HepG2 (cell line): ENCODE results near the gene PIM1. TPM values are rescaled to one million over a fixed set of nuclear protein-coding genes. Genes with fewer than 3 reads are reported as not detected.

ENCODE experiments used
- HOXA5 ChIP-seq: sonication (generic); formaldehyde crosslinking; IDR thresholded peaks from 2 replicates; pipeline ENCODE4 v1.4.0; 2020; ENCODE audit warnings: missing genetic modification reagents
- KDM5A ChIP-seq: fragments of 200-600 bp; sonication (generic); IDR thresholded peaks from 2 replicates; pipeline ENCODE4 v1.7.0; 2018; ENCODE audit warnings: antibody characterized with exemption, mild to moderate bottlenecking, low read length, borderline replicate concordance
- NR3C1 ChIP-seq: sonication (generic); formaldehyde crosslinking; IDR thresholded peaks from 2 replicates; pipeline ENCODE4 v1.4.0; 2020; ENCODE audit warnings: missing genetic modification reagents
- RARG ChIP-seq: sonication (generic); formaldehyde crosslinking; IDR thresholded peaks from 2 replicates; pipeline ENCODE4 v1.4.0; 2020; ENCODE audit warnings: low read depth, mild to moderate bottlenecking, missing genetic modification reagents
- TCF7 ChIP-seq: sonication (generic); IDR thresholded peaks from 2 replicates; pipeline ENCODE4 v1.6.1; 2016; ENCODE audit warnings: antibody characterized with exemption, low read depth
- U2AF2 ChIP-seq: fragments of 200-400 bp; formaldehyde crosslinking; IDR thresholded peaks from 2 replicates; pipeline ENCODE4 v1.6.1; 2017; ENCODE audit warnings: low read depth, mild to moderate bottlenecking, low read length
- YEATS4 ChIP-seq: sonication (generic); formaldehyde crosslinking; IDR thresholded peaks from 2 replicates; pipeline ENCODE4 v1.4.0; 2020; ENCODE audit warnings: missing genetic modification reagents, borderline replicate concordance
- ZNF343 ChIP-seq: sonication (generic); formaldehyde crosslinking; IDR thresholded peaks from 2 replicates; pipeline ENCODE4 v1.4.0; 2020; ENCODE audit warnings: mild to moderate bottlenecking, missing genetic modification reagents
- ZNF562 ChIP-seq: sonication (generic); formaldehyde crosslinking; IDR thresholded peaks from 2 replicates; pipeline ENCODE4 v1.8.0; 2022; ENCODE audit warnings: missing genetic modification reagents, borderline replicate concordance
- ZNF772 ChIP-seq: sonication (generic); formaldehyde crosslinking; IDR thresholded peaks from 2 replicates; pipeline ENCODE4 v1.5.0; 2020; ENCODE audit warnings: mild to moderate bottlenecking, missing genetic modification reagents
- ZNF773 ChIP-seq: sonication (generic); formaldehyde crosslinking; IDR thresholded peaks from 2 replicates; pipeline ENCODE4 v1.4.0; 2020; ENCODE audit warnings: missing genetic modification reagents, borderline replicate concordance
- polyA plus RNA-seq, 8 experiments: library from polyadenylated mRNA; depleted of rRNA in 3 of 8; stranded (reverse) in 7 of 8; unstranded in 1 of 8; fragments of >200 nt; fragmentation: Illumina TruSeq in 4 of 8; extraction: Trizol in 4 of 8; gene quantifications; 2 replicates each; pipeline versions ENCODE4 v1.2.1 to v1.2.3, GENCODE V29; 2011 to 2016; ENCODE audit warnings: low read depth in 4 of 8, missing spikeins in 1 of 8, mixed read lengths in 1 of 8; ENCODE audit not compliant: insufficient read depth in 1 of 8
- total RNA-seq, 5 experiments: library from RNA; depleted of rRNA; stranded (reverse); fragments of >200 nt; fragmentation: Illumina TruSeq; extraction: Trizol; gene quantifications; 2 replicates each; pipeline ENCODE4 v1.2.3, GENCODE V29; 2016; ENCODE audit warnings: low read depth in 1 of 5
- TF ChIP-seq, protein P1 (sequence below): sonication (generic); formaldehyde crosslinking; IDR thresholded peaks from 2 replicates; pipeline ENCODE4 v1.5.1; 2020; ENCODE audit warnings: missing genetic modification reagents, mild to moderate bottlenecking, borderline replicate concordance
- TF ChIP-seq, protein P2 (sequence below), 2 experiments: sonication (generic) in 1 of 2; formaldehyde crosslinking in 1 of 2; IDR thresholded peaks; 2 replicates each; pipeline versions ENCODE4 v1.4.0 to v1.6.1; 2016 to 2020; ENCODE audit warnings: borderline replicate concordance in 1 of 2, low read depth in 1 of 2, mild to moderate bottlenecking in 1 of 2, missing genetic modification reagents in 1 of 2
- TF ChIP-seq, protein P3 (sequence below): IDR thresholded peaks from 2 replicates; pipeline ENCODE4 v1.6.1; 2012; ENCODE audit warnings: low read length, improper control_type of control experiment
- TF ChIP-seq, protein P4 (sequence below): sonication (generic); formaldehyde crosslinking; IDR thresholded peaks from 2 replicates; pipeline ENCODE4 v1.5.1; 2020; ENCODE audit warnings: mild to moderate bottlenecking, moderate library complexity, missing genetic modification reagents

Gene PIM1
- total and polyA plus RNA-seq, 2 of the 13 experiments (the other 11 are each of a cell fraction or from before 2014, with no cell fraction given), result 29.4 to 117 TPM

DNA sequence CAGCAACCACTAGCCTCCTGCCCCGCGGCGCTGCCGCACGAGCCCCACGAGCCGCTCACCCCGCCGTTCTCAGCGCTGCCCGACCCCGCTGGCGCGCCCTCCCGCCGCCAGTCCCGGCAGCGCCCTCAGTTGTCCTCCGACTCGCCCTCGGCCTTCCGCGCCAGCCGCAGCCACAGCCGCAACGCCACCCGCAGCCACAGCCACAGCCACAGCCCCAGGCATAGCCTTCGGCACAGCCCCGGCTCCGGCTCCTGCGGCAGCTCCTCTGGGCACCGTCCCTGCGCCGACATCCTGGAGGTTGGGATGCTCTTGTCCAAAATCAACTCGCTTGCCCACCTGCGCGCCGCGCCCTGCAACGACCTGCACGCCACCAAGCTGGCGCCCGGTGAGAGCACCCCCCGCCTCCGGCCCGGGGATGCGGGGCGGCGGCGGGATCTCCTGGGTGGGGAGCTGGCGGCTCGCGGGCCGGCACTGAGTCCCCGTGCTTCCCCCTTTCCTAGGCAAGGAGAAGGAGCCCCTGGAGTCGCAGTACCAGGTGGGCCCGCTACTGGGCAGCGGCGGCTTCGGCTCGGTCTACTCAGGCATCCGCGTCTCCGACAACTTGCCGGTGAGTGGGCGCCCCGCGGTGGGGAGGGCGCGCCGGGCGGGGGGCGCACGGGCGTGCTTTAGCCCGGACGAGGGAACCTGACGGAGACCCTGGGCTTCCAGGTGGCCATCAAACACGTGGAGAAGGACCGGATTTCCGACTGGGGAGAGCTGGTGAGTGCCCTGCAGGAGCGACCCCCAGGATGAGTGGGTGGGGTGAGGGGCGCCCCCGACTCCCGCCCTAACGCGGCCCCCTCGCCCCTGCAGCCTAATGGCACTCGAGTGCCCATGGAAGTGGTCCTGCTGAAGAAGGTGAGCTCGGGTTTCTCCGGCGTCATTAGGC, 585 bp downstream of the PIM1 start (continued):
- TF ChIP-seq, protein P1, sequence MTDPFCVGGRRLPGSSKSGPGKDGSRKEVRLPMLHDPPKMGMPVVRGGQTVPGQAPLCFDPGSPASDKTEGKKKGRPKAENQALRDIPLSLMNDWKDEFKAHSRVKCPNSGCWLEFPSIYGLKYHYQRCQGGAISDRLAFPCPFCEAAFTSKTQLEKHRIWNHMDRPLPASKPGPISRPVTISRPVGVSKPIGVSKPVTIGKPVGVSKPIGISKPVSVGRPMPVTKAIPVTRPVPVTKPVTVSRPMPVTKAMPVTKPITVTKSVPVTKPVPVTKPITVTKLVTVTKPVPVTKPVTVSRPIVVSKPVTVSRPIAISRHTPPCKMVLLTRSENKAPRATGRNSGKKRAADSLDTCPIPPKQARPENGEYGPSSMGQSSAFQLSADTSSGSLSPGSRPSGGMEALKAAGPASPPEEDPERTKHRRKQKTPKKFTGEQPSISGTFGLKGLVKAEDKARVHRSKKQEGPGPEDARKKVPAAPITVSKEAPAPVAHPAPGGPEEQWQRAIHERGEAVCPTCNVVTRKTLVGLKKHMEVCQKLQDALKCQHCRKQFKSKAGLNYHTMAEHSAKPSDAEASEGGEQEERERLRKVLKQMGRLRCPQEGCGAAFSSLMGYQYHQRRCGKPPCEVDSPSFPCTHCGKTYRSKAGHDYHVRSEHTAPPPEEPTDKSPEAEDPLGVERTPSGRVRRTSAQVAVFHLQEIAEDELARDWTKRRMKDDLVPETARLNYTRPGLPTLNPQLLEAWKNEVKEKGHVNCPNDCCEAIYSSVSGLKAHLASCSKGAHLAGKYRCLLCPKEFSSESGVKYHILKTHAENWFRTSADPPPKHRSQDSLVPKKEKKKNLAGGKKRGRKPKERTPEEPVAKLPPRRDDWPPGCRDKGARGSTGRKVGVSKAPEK (CRISPR knock-in tag), result no peak
- TF ChIP-seq U2AF2 (no peak), ZNF773 (CRISPR knock-in tag) (no peak), NR3C1 (CRISPR knock-in tag) (no peak), RARG (CRISPR knock-in tag) (no peak), TCF7 (no peak), KDM5A (peak; percentile 59; the same call in 1 of the 2 replicates), ZNF772 (CRISPR knock-in tag) (no peak), YEATS4 (no peak; the same call in none of the 2 replicates), ZNF343 (CRISPR knock-in tag) (peak; percentile 55; the same call in 1 of the 2 replicates), HOXA5 (CRISPR knock-in tag) (no peak; the same call in none of the 2 replicates), ZNF562 (CRISPR knock-in tag) (no peak)
- TF ChIP-seq, protein P2, sequence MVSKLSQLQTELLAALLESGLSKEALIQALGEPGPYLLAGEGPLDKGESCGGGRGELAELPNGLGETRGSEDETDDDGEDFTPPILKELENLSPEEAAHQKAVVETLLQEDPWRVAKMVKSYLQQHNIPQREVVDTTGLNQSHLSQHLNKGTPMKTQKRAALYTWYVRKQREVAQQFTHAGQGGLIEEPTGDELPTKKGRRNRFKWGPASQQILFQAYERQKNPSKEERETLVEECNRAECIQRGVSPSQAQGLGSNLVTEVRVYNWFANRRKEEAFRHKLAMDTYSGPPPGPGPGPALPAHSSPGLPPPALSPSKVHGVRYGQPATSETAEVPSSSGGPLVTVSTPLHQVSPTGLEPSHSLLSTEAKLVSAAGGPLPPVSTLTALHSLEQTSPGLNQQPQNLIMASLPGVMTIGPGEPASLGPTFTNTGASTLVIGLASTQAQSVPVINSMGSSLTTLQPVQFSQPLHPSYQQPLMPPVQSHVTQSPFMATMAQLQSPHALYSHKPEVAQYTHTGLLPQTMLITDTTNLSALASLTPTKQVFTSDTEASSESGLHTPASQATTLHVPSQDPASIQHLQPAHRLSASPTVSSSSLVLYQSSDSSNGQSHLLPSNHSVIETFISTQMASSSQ (IDR thresholded peaks at IDR 0.05; ENCODE audit: low read depth), result no peak
- TF ChIP-seq, protein P2 (CRISPR knock-in tag; IDR thresholded peaks at IDR 0.05; ENCODE audit: borderline replicate concordance), result no peak
- TF ChIP-seq, protein P3, sequence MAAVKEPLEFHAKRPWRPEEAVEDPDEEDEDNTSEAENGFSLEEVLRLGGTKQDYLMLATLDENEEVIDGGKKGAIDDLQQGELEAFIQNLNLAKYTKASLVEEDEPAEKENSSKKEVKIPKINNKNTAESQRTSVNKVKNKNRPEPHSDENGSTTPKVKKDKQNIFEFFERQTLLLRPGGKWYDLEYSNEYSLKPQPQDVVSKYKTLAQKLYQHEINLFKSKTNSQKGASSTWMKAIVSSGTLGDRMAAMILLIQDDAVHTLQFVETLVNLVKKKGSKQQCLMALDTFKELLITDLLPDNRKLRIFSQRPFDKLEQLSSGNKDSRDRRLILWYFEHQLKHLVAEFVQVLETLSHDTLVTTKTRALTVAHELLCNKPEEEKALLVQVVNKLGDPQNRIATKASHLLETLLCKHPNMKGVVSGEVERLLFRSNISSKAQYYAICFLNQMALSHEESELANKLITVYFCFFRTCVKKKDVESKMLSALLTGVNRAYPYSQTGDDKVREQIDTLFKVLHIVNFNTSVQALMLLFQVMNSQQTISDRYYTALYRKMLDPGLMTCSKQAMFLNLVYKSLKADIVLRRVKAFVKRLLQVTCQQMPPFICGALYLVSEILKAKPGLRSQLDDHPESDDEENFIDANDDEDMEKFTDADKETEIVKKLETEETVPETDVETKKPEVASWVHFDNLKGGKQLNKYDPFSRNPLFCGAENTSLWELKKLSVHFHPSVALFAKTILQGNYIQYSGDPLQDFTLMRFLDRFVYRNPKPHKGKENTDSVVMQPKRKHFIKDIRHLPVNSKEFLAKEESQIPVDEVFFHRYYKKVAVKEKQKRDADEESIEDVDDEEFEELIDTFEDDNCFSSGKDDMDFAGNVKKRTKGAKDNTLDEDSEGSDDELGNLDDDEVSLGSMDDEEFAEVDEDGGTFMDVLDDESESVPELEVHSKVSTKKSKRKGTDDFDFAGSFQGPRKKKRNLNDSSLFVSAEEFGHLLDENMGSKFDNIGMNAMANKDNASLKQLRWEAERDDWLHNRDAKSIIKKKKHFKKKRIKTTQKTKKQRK, result no peak
- TF ChIP-seq, protein P4, sequence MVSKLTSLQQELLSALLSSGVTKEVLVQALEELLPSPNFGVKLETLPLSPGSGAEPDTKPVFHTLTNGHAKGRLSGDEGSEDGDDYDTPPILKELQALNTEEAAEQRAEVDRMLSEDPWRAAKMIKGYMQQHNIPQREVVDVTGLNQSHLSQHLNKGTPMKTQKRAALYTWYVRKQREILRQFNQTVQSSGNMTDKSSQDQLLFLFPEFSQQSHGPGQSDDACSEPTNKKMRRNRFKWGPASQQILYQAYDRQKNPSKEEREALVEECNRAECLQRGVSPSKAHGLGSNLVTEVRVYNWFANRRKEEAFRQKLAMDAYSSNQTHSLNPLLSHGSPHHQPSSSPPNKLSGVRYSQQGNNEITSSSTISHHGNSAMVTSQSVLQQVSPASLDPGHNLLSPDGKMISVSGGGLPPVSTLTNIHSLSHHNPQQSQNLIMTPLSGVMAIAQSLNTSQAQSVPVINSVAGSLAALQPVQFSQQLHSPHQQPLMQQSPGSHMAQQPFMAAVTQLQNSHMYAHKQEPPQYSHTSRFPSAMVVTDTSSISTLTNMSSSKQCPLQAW (CRISPR knock-in tag), result 0 out of 2 replicates have a peak, but pooled peaks have one; percentile 34
